CD4-positive, alpha-beta memory T cell (primary cell): ENCODE measurements around the gene SLC25A10. TPM values are rescaled to one million over a fixed set of nuclear protein-coding genes. Genes with fewer than 3 reads are reported as not detected.

Experiments used
- CTCF ChIA-PET: fragments of 350-600 bp; sonication (Branson Sonifier 250); formaldehyde crosslinking; loops from one replicate; lab custom pipeline; 2021; ENCODE audit warnings: inconsistent platforms; ENCODE audit not compliant: partially characterized antibody; lab: Charles Lee
- POLR2A ChIA-PET: fragments of 350-600 bp; sonication (Branson Sonifier 250); formaldehyde crosslinking; loops from one replicate; lab custom pipeline; 2021; ENCODE audit not compliant: partially characterized antibody; lab: Charles Lee
- DNase-seq, 5 donors: peaks; one replicate each; pipeline versions ENCODE4 v3.0.0 to v3.0.0-alpha.2; 2020 to 2022; ENCODE audit warnings: mixed read lengths in 1 of 5
- H3K27ac ChIP-seq: one replicate; pipeline ENCODE4 v1.7.0; 2013; ENCODE audit warnings: low read depth, low read length
- H3K27me3 ChIP-seq: 2 replicates; pipeline ENCODE4 v1.7.0; 2013; ENCODE audit warnings: mild to moderate bottlenecking, low read length, moderate library complexity; ENCODE audit not compliant: insufficient read depth
- H3K36me3 ChIP-seq: 2 replicates; pipeline ENCODE4 v1.7.0; 2013; ENCODE audit warnings: mild to moderate bottlenecking, low read length, moderate library complexity; ENCODE audit not compliant: insufficient read depth
- H3K4me1 ChIP-seq: 2 replicates; pipeline ENCODE4 v1.7.0; 2013; ENCODE audit warnings: mild to moderate bottlenecking, low read length, moderate library complexity; ENCODE audit not compliant: insufficient read depth
- H3K4me3 ChIP-seq, 2 donors: one replicate each; pipeline ENCODE4 v1.7.0; 2013; ENCODE audit warnings: low read length in 2 of 2, mild to moderate bottlenecking in 1 of 2
- H3K9me3 ChIP-seq, 2 donors: one replicate each; pipeline ENCODE4 v1.7.0; 2013; ENCODE audit warnings: low read length in 2 of 2, control low read depth in 1 of 2; ENCODE audit not compliant: control insufficient read depth in 1 of 2
- H3K27ac Mint-ChIP-seq, 7 donors: one replicate each; pipeline ENCODE4 v1.8.0; 2020 to 2021; ENCODE audit warnings: mixed read lengths in 7 of 7, mild to moderate bottlenecking in 6 of 7, inconsistent platforms in 3 of 7, moderate library complexity in 3 of 7
- H3K27me3 Mint-ChIP-seq, 2 donors: one replicate each; pipeline ENCODE4 v1.8.0; 2020 to 2021; ENCODE audit warnings: mixed read lengths in 2 of 2
- H3K36me3 Mint-ChIP-seq, 2 donors: one replicate each; pipeline ENCODE4 v1.8.0; 2020 to 2021; ENCODE audit warnings: mixed read lengths in 2 of 2, inconsistent platforms in 1 of 2, mild to moderate bottlenecking in 1 of 2
- H3K4me1 Mint-ChIP-seq, 4 donors: one replicate each; pipeline ENCODE4 v1.8.0; 2020 to 2021; ENCODE audit warnings: mixed read lengths in 4 of 4, mild to moderate bottlenecking in 1 of 4
- H3K4me3 Mint-ChIP-seq, 8 donors: one replicate each; pipeline ENCODE4 v1.8.0; 2020 to 2021; ENCODE audit warnings: mixed read lengths in 8 of 8, mild to moderate bottlenecking in 7 of 8, moderate library complexity in 6 of 8, inconsistent platforms in 3 of 8
- H3K9me3 Mint-ChIP-seq, 8 donors: one replicate each; pipeline ENCODE4 v1.8.0; 2020 to 2021; ENCODE audit warnings: mixed read lengths in 8 of 8, mild to moderate bottlenecking in 5 of 8, inconsistent platforms in 3 of 8, moderate library complexity in 1 of 8
- intact Hi-C: fragments of 100-400 bp; cut with micrococcal nuclease; formaldehyde crosslinking; loops from one replicate; pipeline ENCODE4 v1.15.1; 2023
- polyA plus RNA-seq, 2 donors: library from polyadenylated mRNA; unstranded; fragments of 300-500 nt; fragmentation: Illumina TruSeq; gene quantifications; one replicate each; pipeline ENCODE4 v1.2.3, GENCODE V29; 2021
- total RNA-seq, 2 experiments: library from RNA; stranded (reverse); gene quantifications; one replicate each; pipeline ENCODE4 v1.2.3, GENCODE V29; 2021

SLC25A10 gene
- total and polyA plus RNA-seq, 4 experiments from 2014 or later = 3.2 to 5.2 (median 4.5) TPM

DNA sequence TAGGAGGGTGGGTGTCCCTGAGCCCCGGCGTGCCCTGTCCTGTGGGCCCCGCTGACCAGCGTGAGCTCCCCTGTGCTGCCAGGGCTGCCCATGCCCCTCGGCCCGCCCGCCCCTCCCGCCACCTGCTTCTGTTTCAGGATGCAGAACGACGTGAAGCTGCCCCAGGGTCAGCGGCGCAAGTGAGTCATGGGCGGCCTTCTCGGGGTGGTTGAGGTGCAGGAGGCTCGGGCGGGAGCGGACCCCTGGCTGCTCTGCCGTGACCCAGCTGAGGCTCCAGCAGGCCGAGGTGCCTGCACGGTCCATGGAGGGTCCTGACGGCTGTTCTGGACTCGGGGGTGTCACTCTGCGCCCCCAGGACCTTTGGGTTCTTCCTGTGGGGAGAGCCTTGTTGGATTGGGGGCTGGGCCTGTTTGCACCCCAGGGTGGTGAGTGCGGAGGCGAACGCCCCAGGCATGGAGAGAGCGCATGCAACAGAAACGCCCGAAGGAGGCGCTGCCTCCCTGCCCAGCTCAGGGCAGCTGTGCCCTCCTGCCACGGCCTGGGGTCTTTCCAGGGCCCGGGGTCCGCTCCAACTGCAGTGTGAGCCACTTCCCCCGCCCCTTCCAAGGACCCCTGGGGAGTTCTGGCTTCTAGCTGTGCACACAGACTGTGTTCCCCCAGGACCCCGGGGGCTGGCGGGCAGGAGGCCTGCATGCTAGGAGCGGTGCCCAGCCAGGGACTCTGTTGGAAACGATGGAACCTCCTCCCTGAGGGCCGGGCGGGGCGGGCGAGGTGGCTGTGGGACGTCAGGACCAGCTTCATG is 4.0 kb downstream of the SLC25A10 start:
- no peaks in the 10 kb centered on the region for H3K36me3 Mint-ChIP-seq
- no peaks in the 10 kb centered on the region for H3K9me3 Mint-ChIP-seq
- Histone ChIP-seq H3K36me3 (no peaks in the 10 kb centered on the region), H3K4me1 (peaks cover 17% of the 10 kb centered on the region), H3K27me3 (no peaks in the 10 kb centered on the region), H3K9me3 (no peaks in the 10 kb centered on the region), H3K4me3 (no peak overlapping the region), H3K27ac (no peak overlapping the region)
- DNase-seq = no peak
- H3K4me1 Mint-ChIP-seq = peaks cover 2 to 14% (median 8%) of the 10 kb centered on the region in 4 donors
- CTCF ChIA-PET = no interaction called here
- POLR2A ChIA-PET = interaction anchor here (0.7 kb wide), 1 partner anchor 32 kb away, joined by 3 read pairs; the partner anchor contains the start of gene HGS
- no peak overlapping the region for H3K27ac Mint-ChIP-seq
- intact Hi-C loops = no loop called here
- no peak overlapping the region for H3K4me3 Mint-ChIP-seq
- H3K27me3 Mint-ChIP-seq = no peaks in the 10 kb centered on the region

DNA sequence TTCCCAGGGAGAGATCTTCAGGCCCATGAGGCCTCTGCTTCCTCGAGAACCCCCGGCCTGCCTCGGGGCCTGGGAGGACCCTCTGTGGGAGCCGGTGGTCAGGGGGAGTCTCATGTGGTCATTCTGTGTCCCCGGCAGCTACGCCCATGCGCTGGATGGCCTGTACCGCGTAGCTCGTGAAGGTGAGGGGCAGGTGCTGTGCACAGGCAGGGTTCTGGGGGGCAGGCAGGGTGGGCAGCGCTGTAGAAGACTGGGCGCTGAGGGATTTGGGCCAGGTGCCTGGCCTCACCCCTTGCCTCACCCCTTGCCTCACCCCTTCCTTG is 4.6 kb downstream of the SLC25A10 start:
- no peaks in the 10 kb centered on the region for H3K9me3 Mint-ChIP-seq
- H3K4me1 Mint-ChIP-seq = peaks cover 2 to 9% (median 5%) of the 10 kb centered on the region in 4 donors
- no peaks in the 10 kb centered on the region for H3K36me3 ChIP-seq
- POLR2A ChIA-PET = no interaction called here
- H3K36me3 Mint-ChIP-seq = no peaks in the 10 kb centered on the region
- no peak for DNase-seq
- H3K27me3 ChIP-seq = no peaks in the 10 kb centered on the region
- H3K4me3 ChIP-seq = no peak overlapping the region
- H3K27ac Mint-ChIP-seq = no peak overlapping the region
- no peak overlapping the region for H3K27ac ChIP-seq
- no peaks in the 10 kb centered on the region for H3K27me3 Mint-ChIP-seq
- H3K4me1 ChIP-seq = peaks cover 11% of the 10 kb centered on the region
- CTCF ChIA-PET = no interaction called here
- H3K4me3 Mint-ChIP-seq = no peak overlapping the region
- no peaks in the 10 kb centered on the region for H3K9me3 ChIP-seq
- intact Hi-C loops = no loop called here

DNA sequence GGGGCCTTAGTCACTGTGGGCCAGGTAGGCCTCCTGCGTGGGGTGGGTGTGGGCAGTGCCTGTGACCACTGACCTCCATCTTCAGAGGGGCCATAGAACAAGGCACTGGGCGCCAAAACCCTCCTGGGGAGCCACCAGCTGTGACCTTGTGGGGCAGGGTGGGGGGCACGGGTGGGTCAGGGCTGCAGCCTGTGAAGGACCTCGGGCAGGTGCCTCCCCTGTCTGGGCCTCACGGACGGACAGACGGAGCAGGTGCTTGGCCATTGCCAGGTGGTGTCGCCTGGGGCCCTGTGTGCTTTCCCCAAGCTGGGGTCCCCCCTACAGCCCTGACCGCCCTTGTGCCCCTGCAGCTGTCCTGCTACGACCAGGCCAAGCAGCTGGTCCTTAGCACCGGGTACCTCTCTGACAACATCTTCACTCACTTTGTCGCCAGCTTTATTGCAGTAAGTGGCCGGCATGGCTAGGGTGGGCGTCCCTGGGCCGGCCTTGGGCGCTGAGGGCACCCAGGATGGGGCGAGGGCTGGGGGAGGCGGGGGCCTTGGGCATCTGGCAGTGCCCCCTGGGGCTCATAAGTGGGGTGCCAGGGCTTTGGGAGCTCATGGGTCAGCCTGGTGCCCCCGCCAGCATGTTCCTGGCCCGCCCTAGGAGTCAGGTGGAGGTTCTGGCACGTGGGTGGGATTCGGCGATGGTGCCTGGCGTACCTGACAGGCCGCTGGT is 5.1 kb downstream of the SLC25A10 start:
- POLR2A ChIA-PET = no interaction called here
- Histone ChIP-seq H3K27ac (no peak overlapping the region), H3K4me1 (peaks cover 10% of the 10 kb centered on the region), H3K4me3 (no peak overlapping the region), H3K36me3 (no peaks in the 10 kb centered on the region), H3K9me3 (no peaks in the 10 kb centered on the region), H3K27me3 (no peaks in the 10 kb centered on the region)
- no peak for DNase-seq
- Mint-ChIP-seq H3K4me1 (peaks cover 2 to 8% (median 5%) of the 10 kb centered on the region in 4 donors), H3K4me3 (no peak overlapping the region), H3K27me3 (no peaks in the 10 kb centered on the region), H3K9me3 (no peaks in the 10 kb centered on the region), H3K27ac (no peak overlapping the region), H3K36me3 (no peaks in the 10 kb centered on the region)
- CTCF ChIA-PET = no interaction called here
- intact Hi-C loops = no loop called here

GRCh38 chr17:81717766-81718089 is 5.6 kb downstream of the SLC25A10 start:
- H3K27me3 Mint-ChIP-seq = no peaks in the 10 kb centered on the region
- Histone ChIP-seq H3K27me3 (no peaks in the 10 kb centered on the region), H3K36me3 (no peaks in the 10 kb centered on the region), H3K27ac (no peak overlapping the region), H3K4me3 (no peak overlapping the region), H3K4me1 (peaks cover 8% of the 10 kb centered on the region), H3K9me3 (no peaks in the 10 kb centered on the region)
- ChIA-PET POLR2A (no interaction called here), CTCF (no interaction called here)
- no peak overlapping the region for H3K27ac Mint-ChIP-seq
- H3K36me3 Mint-ChIP-seq = no peaks in the 10 kb centered on the region
- no peaks in the 10 kb centered on the region for H3K9me3 Mint-ChIP-seq
- peaks cover 2 to 6% (median 4%) of the 10 kb centered on the region in 4 donors for H3K4me1 Mint-ChIP-seq
- intact Hi-C loops = no loop called here
- no peak overlapping the region for H3K4me3 Mint-ChIP-seq
- no peak for DNase-seq

DNA sequence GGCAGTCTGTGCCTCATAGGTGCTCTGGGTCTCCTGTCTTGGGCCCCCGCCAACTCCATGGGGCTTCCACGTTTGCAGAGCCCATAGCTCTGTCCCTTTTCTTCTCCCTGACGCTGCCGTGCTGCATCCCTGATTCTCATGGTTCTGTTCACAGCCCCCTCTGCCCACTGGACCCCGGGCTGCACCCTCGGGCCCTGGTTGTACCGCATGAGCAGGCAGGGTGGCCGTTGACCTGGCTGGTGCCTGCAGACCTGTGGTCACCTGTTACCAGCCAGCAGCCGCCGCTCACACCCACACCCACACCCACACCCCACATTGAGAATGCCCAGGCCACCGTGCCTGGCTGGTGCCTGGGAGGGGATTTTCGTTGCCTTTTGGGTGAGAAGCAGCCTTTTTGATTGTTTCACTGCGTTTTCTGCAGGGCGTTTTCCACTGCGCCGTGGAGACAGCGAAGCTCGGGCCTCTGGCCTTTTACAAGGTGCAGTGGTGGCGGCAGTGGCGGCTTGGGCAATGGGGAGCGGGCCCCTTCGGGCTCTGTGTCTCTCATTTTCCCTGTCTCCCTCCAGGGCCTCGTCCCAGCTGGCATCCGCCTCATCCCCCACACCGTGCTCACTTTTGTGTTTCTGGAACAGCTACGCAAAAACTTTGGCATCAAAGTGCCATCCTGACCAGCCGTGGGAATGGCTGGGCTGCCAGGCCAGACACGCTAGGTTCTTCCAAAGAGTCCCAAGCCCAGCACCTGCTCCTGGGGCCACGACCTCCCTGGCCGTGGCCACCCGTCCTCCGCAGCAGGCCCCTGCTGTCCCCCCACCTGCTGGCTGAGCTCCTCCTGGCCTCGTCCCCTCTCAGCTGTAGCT is 7.6 kb downstream of the SLC25A10 start:
- no peaks in the 10 kb centered on the region for H3K9me3 ChIP-seq
- no peaks in the 10 kb centered on the region for H3K9me3 Mint-ChIP-seq
- no peaks in the 10 kb centered on the region for H3K27me3 ChIP-seq
- peaks cover 0 to 3% (median 1%) of the 10 kb centered on the region in 4 donors for H3K4me1 Mint-ChIP-seq
- no peak overlapping the region for H3K27ac Mint-ChIP-seq
- no peaks in the 10 kb centered on the region for H3K36me3 ChIP-seq
- no peak for DNase-seq
- intact Hi-C loops = no loop called here
- CTCF ChIA-PET = interaction anchor here (0.8 kb wide), 1 partner anchor 16 kb away, joined by 3 read pairs; no protein-coding TSS in a partner anchor
- POLR2A ChIA-PET = no interaction called here
- no peak overlapping the region for H3K4me3 ChIP-seq
- H3K27ac ChIP-seq = no peak overlapping the region
- H3K4me3 Mint-ChIP-seq = no peak overlapping the region
- no peaks in the 10 kb centered on the region for H3K4me1 ChIP-seq
- no peaks in the 10 kb centered on the region for H3K36me3 Mint-ChIP-seq
- peaks cover 4 to 6% of the 10 kb centered on the region in 2 donors for H3K27me3 Mint-ChIP-seq

- Mint-ChIP-seq H3K27ac (no peak overlapping the region), H3K27me3 (peaks cover 4 to 6% of the 10 kb centered on the region in 2 donors), H3K9me3 (no peaks in the 10 kb centered on the region), H3K36me3 (no peaks in the 10 kb centered on the region), H3K4me1 (peaks cover 0 to 3% (median 1%) of the 10 kb centered on the region in 4 donors), H3K4me3 (no peak overlapping the region)
- DNase-seq = no peak
- H3K4me3 ChIP-seq = no peak overlapping the region
- no peaks in the 10 kb centered on the region for H3K9me3 ChIP-seq
- H3K36me3 ChIP-seq = no peaks in the 10 kb centered on the region
- no peaks in the 10 kb centered on the region for H3K27me3 ChIP-seq
- CTCF ChIA-PET = interaction anchor here (0.8 kb wide), 1 partner anchor 15 kb away, joined by 3 read pairs; no protein-coding TSS in a partner anchor
- intact Hi-C loops = no loop called here
- H3K4me1 ChIP-seq = no peaks in the 10 kb centered on the region
- POLR2A ChIA-PET = no interaction called here
- H3K27ac ChIP-seq = no peak overlapping the region
These were observed 8.4 kb downstream of the SLC25A10 start for GRCh38 chr17:81720267-81721071.
